ENCODE results near the gene OR11A1.
"Not testable (repeated sequence)": the region's sequence is repeated elsewhere in the genome, so short reads cannot be mapped to it uniquely, and the experiment has no call there.

OR11A1 gene

DNA sequence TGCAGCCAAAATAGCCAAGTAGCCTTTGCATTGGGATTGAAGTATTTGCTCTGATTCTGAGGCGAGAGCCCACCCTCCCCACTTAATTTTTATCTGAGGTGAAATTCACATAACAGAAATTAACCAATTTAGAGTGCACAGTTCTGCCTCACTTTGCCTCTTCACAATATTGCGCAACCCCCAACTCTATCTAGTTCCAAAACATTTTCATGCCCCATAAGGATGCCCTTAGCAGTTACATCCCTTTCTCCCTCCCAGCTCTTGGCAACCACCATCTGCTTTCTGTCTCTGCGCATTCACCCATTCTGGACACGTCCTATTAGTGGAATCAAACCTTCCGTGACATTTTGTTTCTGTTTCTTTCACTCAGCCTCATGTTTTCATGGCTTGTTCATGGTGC, 21.9 kb upstream of the OR11A1 start:
- DNase-seq, result no peak
- no peak for ATAC-seq

- ATAC-seq (no peak), DNase-seq (no peak)
Observed at GRCh38 chr6:29477923-29478450, 21.1 kb upstream of the OR11A1 start.

DNA sequence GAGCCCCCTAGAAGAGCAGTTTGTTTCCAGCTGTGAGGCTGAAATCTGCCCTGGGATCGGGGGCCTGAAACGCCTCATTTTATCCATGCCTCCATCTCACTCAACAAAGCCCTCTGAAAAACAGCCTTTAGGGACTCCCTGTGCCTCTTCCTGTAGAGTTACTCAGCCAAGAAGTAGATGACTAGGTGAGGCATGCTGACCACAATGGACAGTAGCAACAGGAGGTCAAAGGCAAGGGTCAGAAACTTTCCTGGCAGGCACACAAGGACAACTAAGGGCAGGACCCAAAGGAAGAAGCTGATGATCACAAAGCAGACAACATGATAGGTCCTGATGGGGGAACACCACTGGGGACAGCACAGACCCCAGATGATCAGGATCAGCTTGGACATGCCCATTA, 18.1 kb upstream of the OR11A1 start:
- no peak for ATAC-seq
- no peak for DNase-seq

DNA sequence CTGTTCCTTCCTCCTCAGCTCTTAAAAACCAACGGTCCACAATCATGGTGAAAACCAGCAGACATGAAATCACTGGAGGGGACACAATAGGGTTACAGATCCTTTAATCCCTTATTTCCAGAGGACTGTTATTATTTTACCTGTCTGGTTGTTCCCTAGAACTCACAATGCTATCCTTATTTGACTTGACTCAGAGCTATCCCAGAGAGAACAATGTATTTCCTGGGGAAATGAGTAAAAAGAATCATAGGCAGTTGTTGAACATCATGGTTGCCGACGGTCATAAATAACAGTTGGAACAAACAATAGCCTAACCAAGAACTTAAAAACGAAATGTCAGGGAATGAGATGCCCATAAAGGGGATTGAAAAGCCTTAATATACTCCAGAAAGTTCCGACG, 9.4 kb upstream of the OR11A1 start:
- ATAC-seq, result no peak
- DNase-seq, result no peak

DNA sequence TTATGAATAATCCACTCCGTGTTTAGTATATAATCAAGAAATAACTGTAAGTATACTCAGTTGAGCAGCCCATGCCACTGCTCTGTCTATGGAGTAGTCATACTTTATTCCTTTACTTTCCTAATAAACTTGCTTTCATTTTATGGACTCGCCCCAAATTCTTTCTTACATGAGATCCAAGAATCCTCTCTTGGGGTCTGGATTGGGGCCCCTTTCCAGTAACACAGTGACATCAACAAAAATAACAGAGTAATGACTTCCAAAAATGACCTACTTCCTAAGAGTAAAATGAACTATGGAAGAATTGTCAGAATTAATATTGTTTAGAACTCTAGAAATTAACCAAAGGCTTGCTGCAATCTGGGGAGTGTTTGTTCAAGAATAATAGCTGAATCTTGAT, 8.9 kb upstream of the OR11A1 start:
- DNase-seq, result no peak
- ATAC-seq, result no peak

- ATAC-seq, result no peak
- DNase-seq, result no peak
Observed at GRCh38 chr6:29465279-29465678, 8.4 kb upstream of the OR11A1 start.

GRCh38 chr6:29462022-29462421, 5.2 kb upstream of the OR11A1 start:
- ATAC-seq (no peak), DNase-seq (no peak)

DNA sequence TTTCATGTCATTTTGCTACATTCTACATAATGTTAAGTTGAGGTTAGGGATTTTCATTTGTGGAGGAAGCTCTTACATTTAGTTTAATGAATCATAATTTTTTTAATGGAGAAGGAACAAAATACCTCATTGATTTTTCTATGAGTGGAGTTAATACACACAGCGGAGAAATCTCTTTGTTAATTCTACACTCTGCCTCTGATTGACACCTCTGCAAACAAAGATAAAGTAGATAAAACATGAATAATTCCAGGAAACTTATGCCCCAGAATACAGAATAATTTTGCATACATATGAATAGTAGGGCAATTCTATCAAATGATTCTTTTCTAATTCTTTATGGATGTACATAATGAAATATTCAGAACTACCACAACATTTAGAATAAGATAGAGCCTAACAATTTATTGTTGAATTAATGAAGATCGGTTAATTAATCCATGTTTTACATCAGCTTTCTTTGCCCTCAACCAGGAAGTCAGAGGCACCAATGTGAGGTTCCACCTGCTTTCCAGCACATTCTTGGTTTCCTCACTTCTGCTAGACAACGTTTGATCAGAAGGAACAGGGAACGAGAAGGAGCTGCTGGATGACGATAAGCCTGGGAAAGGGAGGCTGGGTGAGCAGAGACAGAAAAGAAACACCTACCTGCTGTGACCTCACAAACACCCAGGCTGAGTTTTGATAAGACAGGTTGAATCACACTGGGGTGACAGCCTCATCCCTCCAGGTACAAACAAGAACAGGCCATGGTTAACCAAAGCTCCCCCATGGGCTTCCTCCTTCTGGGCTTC, 4.3 kb upstream of the OR11A1 start:
- DNase-seq (no peak), ATAC-seq (no peak)

- ATAC-seq (no peak), DNase-seq (no peak)
Observed at GRCh38 chr6:29451471-29452193, 5.2 kb downstream of the OR11A1 start.

DNA sequence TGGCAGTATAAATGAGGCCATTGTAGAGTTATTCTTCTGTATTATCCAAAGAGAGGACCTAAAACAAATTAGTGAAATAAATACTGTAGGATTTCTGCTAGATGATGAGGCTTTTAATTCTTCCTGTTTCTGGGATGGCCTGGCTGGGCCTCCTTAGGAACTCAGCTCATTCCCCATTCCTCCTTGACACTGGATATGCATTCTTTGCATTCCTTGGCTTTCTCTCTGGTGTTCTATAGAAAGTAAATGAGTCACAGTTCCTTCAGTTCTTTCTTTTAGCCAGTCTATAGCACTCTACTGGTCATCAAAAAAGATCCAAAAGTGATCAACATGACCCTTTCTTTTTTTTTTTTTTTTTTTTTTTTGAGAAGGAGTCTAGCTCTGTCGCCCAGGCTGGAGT, 9.2 kb downstream of the OR11A1 start:
- DNase-seq (no peak), ATAC-seq (no peak)

- not testable (repeated sequence) for DNase-seq, ATAC-seq
Observed at GRCh38 chr6:29444031-29444430, 12.8 kb downstream of the OR11A1 start.

- ATAC-seq (no peak), DNase-seq (no peak)
Observed at GRCh38 chr6:29442719-29443118, 14.2 kb downstream of the OR11A1 start.

- DNase-seq (no peak), ATAC-seq (no peak)
Observed at GRCh38 chr6:29439006-29439405, 17.9 kb downstream of the OR11A1 start, which contains the start of gene OR10C1. OR10C1 (plus strand) TSS chr6:29439306; CDS start chr6:29440016, 710 bp downstream.

DNA sequence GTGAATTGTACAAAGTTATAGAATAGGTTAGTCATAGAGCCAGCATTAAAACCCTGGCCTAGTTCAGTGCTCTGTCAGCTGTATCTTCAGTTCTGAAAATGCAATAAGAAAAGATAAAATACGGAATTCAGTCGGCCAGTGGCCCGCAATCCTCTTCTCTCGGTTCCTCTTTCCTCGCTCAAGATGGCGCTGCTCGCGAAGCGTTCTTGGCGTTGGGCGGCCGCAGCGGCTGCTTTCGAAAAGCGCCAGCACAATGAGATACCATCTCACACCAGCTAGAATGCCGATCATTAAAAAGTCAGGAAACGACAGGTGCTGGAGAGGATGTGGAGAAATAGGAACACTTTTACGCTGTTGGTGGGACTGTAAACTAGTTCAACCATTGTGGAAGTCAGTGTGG, 20.1 kb downstream of the OR11A1 start:
- DNase-seq, ATAC-seq: not testable (repeated sequence)

DNA sequence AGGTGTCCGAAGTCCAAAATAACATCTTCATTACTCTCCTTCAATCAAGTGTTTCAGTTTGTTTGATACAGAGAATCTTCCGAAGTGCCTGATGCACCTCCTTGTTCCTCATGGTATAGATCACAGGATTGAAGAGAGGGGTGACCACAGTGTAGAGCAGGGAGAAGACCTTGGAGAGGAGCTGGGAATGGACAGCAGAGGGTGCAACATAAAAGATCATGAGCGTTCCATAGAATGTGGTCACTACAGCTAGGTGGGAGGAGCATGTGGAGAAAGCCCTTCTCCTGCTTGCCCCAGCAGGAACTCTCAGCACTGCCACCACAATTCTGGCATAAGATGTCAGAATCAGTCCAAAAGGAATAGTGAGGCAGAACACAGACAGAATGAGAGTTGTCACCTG, 30.2 kb downstream of the OR11A1 start:
- ATAC-seq, result no peak
- no peak for DNase-seq

- ATAC-seq (no peak), DNase-seq (no peak)
Observed at GRCh38 chr6:29425075-29425474, 31.8 kb downstream of the OR11A1 start.

- DNase-seq (no peak), ATAC-seq (peak; percentile 32)
Observed at GRCh38 chr6:29424575-29424974, 32.3 kb downstream of the OR11A1 start.

- no peak for DNase-seq
- ATAC-seq, result no peak
Observed at GRCh38 chr6:29424168-29424567, 32.7 kb downstream of the OR11A1 start.

GRCh38 chr6:29419516-29419915, 37.4 kb downstream of the OR11A1 start:
- no peak for DNase-seq
- ATAC-seq, result no peak

DNA sequence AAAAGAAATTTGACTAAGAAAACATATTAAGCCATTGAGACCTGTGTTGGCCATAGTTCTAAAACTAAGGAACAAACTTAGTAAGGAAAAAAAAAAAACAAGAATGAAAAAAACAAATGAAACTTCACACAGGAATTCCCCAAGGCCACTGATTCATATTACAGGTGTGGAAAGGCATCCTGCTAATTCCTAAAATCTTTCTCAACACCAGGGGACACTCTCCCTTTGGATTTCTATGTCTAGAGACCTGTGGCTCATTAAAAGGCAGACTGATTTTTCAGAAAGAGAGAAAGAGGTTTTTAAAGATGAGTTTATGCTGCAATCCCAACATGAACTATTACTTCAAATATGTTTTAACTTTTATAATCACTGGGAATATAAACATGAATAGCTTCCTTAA, 42.3 kb downstream of the OR11A1 start, which contains the start of gene OR12D1:
Gene OR12D1, plus strand, starts transcription at position 341 of the 400 bp plus-strand sequence.
- DNase-seq, result no peak
- ATAC-seq, result no peak

DNA sequence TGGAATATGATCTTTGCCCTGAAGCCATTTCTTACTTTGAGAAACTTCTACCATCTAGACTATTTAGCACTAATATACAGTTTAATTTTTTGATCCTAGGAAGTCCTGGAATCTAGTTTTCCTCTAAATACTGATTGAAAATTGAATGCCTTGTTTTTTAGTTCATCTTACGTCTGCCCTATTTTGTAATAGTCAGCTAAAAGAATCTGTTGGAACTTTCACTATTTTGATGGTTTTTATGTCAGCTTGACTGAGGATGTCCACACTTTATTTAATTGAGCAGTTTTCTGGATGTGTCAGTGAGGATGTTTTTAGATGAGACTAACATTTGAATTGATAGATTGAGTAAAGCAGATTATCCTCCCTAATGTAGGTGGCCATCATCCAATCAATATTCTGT, 53.1 kb downstream of the OR11A1 start:
- DNase-seq (no peak), ATAC-seq (no peak)

GRCh38 chr6:29399525-29399924, 57.3 kb downstream of the OR11A1 start:
- no peak for DNase-seq
- no peak for ATAC-seq

GRCh38 chr6:29395331-29395730, 61.5 kb downstream of the OR11A1 start, which contains the start of gene OR12D2:
OR12D2 (plus strand) TSS chr6:29395631; CDS start chr6:29396700, 1,069 bp downstream.
- ATAC-seq (no peak), DNase-seq (no peak)

Measured in stimulated activated naive CD8-positive, alpha-beta T cell treated with anti-CD3 and anti-CD28 coated beads, Interleukin-15, Interleukin-2, amounts not matched to agents 100 U/mL and 50 U/mL, for 24 hours (primary cell).